ENCODE data around the gene WDR70. TPM values are rescaled to one million over a fixed set of nuclear protein-coding genes. Genes with fewer than 3 reads are reported as not detected.

The WDR70 gene
- total and polyA plus RNA-seq, 10 of the 15 experiments (the other 5 are each of a cell fraction or from before 2014, with no cell fraction given), result 10.9 to 33.6 (median 29.1) TPM

GRCh38 chr5:37568018-37568753 lies 189.1 kb downstream of the WDR70 start:
- DNase-seq (ENCODE audit: low read depth, low spot score) (no peak), FAIRE-seq (no peak), ATAC-seq (no peak)
- Histone ChIP-seq H4K20me1 (ENCODE audit: control insufficient read depth, insufficient read depth) (no peaks in the 10 kb centered on the region), H3K4me2 (ENCODE audit: control insufficient read depth, insufficient read depth) (no peak overlapping the region), H3K4me1 (ENCODE audit: control insufficient read depth, insufficient read depth, low read length) (no peaks in the 10 kb centered on the region), H3K27me3 (replicated peaks in 1 of 2; ENCODE audit: control insufficient read depth in 2 of 2, insufficient read depth in 2 of 2, low read length in 1 of 2) (no peaks in the 10 kb centered on the region), H3K36me3 (ENCODE audit: control insufficient read depth in 2 of 2, insufficient read depth in 2 of 2, low read length in 1 of 2) (no peaks in the 10 kb centered on the region), H3K4me3 (no peak overlapping the region), H3K9ac (ENCODE audit: control insufficient read depth, insufficient read depth, low read length) (no peak overlapping the region), H3K9me3 (replicated peaks; ENCODE audit: control insufficient read depth, insufficient read depth, low read length) (no peaks in the 10 kb centered on the region), H3K79me2 (ENCODE audit: control insufficient read depth, insufficient read depth, low read length) (no peaks in the 10 kb centered on the region), H2AFZ (ENCODE audit: control insufficient read depth, low read depth, low read length) (no peak overlapping the region), H3K27ac (ENCODE audit: control insufficient read depth, insufficient read depth) (no peak overlapping the region)
- ChIA-PET CTCF (interaction anchor here (1.6 kb wide), 1 partner anchor 8 kb away, joined by 8 read pairs; no protein-coding TSS in a partner anchor), POLR2A (no interaction called here), SMC1A (ENCODE audit: uncharacterized antibody, unreplicated experiment) (interaction anchor here (0.5 to 0.6 kb wide), 2 partner anchors 8 to 10 kb away, joined by 3 to 4 read pairs; no protein-coding TSS in a partner anchor), RAD21 (ENCODE audit: unreplicated experiment) (no interaction called here)
- TF ChIP-seq ETV6 (conservative IDR thresholded peaks at IDR 0.05 in 1 of 2, IDR thresholded peaks at IDR 0.05 in 1 of 2; ENCODE audit: borderline replicate concordance in 1 of 2, low read depth in 1 of 2) (no peak), NBN (IDR thresholded peaks at IDR 0.05) (no peak), FOXK2 (IDR thresholded peaks at IDR 0.05) (no peak), ZNF622 (IDR thresholded peaks at IDR 0.05) (no peak), CBFB (IDR thresholded peaks at IDR 0.05; ENCODE audit: low read depth) (no peak), DPF2 (IDR thresholded peaks at IDR 0.05) (no peak), BCLAF1 (IDR thresholded peaks at IDR 0.05) (no peak), ZNF592 (IDR thresholded peaks at IDR 0.05) (no peak), YY1 (IDR thresholded peaks at IDR 0.05; ENCODE audit: low read depth, low read length) (no peak), WRNIP1 (IDR thresholded peaks at IDR 0.05; ENCODE audit: borderline replicate concordance, low read depth, low read length) (no peak), USF1 (IDR thresholded peaks at IDR 0.05; ENCODE audit: borderline replicate concordance, extremely low read length, insufficient read depth, low read depth, low read length) (no peak), NRF1 (conservative IDR thresholded peaks at IDR 0.05; ENCODE audit: low read depth, low read length) (no peak), BCL3 (IDR thresholded peaks at IDR 0.05; ENCODE audit: borderline replicate concordance, insufficient read depth, low read depth, low read length, poor library complexity, severe bottlenecking) (no peak), TBL1XR1 (IDR thresholded peaks at IDR 0.05; ENCODE audit: low read depth, low read length) (no peak)
- in situ Hi-C loops (cut with MboI) (no loop called here), intact Hi-C loops (cut with micrococcal nuclease; ENCODE audit: unreplicated experiment) (no loop called here)
- no TSS peak for BruUV-seq (replicated peaks)

Measured in GM12878 (cell line).